Retinal pigment epithelial cell (primary cell): ENCODE measurements around the gene GALNT2.

Source experiments
- DNase-seq: peaks from one replicate; pipeline ENCODE4 v3.0.0-alpha.2; 2010; ENCODE audit warnings: low read depth
- H3K4me3 ChIP-seq: 2 replicates; pipeline ENCODE4 v1.5.1; 2011; ENCODE audit warnings: mild to moderate bottlenecking, low read length, control low read depth, moderate library complexity
- TF ChIP-seq, protein P1 (sequence below): conservative IDR thresholded peaks from 2 replicates; pipeline ENCODE4 v1.5.1; 2011; ENCODE audit warnings: low read depth, low read length, control low read depth, inconsistent platforms

Gene GALNT2

DNA sequence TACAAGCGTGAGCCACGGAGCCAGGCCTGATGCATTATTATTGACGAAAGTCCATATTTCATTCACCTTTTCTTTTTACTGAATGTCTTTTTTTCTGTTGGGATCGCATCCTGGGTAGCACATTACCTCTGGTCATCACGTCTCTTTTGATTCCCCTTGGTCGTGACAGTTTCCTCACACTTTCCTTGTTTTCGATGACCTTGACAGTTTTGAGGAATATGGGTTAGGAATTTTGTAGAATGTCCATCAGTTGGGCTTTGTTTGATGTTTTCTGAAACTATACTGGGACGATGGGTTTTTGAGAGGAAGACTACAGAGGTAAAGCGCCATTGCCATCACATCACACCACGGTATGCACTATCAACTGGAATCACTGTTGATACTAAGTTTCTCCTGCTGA lies 26.6 kb upstream of the GALNT2 start:
- TF ChIP-seq, protein P1, sequence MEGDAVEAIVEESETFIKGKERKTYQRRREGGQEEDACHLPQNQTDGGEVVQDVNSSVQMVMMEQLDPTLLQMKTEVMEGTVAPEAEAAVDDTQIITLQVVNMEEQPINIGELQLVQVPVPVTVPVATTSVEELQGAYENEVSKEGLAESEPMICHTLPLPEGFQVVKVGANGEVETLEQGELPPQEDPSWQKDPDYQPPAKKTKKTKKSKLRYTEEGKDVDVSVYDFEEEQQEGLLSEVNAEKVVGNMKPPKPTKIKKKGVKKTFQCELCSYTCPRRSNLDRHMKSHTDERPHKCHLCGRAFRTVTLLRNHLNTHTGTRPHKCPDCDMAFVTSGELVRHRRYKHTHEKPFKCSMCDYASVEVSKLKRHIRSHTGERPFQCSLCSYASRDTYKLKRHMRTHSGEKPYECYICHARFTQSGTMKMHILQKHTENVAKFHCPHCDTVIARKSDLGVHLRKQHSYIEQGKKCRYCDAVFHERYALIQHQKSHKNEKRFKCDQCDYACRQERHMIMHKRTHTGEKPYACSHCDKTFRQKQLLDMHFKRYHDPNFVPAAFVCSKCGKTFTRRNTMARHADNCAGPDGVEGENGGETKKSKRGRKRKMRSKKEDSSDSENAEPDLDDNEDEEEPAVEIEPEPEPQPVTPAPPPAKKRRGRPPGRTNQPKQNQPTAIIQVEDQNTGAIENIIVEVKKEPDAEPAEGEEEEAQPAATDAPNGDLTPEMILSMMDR: no peak
- no peak for DNase-seq
- no peak overlapping the region for H3K4me3 ChIP-seq

DNA sequence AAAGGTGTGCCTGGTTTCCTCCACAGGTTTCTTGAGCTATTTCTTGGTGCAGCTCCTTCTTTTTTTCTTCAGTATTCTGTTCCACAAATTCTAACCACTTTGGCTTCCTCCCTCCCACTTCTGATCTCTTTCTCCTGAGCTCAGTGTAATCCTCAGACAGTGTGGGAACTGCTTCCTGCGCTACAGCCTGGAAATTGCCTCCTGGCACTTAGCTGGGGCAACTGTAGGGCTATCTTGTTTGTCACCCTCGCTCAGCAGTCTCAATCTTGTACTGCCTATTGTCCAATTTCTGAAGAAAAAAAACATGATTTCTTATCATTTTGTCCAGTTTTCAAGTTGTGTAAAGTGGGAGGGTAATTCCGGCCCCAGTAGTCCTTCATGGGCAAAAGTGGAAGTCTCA lies 24.0 kb upstream of the GALNT2 start:
- DNase-seq: no peak
- no peak overlapping the region for H3K4me3 ChIP-seq
- TF ChIP-seq, protein P1: no peak

DNA sequence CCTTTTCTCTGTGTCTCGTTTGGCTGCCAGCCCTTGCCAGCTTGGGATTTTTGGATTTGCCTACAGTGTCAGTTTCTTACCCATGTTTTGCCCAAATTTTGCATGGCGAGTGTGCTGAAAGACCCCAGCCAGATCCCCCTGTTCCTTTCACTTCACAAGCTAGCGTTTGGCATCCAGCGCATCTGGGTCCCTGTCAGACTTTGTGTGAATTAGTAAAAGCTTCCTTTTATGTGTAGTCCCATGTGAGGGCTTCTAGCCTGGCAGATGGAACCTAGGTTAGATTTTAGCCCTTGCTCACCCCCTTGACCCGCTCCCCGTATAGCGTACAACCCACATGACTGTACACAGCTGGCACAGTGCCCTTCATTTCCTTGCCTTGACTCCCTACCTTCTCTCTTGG lies 22.3 kb upstream of the GALNT2 start:
- H3K4me3 ChIP-seq: no peak overlapping the region
- TF ChIP-seq, protein P1: no peak
- no peak for DNase-seq

DNA sequence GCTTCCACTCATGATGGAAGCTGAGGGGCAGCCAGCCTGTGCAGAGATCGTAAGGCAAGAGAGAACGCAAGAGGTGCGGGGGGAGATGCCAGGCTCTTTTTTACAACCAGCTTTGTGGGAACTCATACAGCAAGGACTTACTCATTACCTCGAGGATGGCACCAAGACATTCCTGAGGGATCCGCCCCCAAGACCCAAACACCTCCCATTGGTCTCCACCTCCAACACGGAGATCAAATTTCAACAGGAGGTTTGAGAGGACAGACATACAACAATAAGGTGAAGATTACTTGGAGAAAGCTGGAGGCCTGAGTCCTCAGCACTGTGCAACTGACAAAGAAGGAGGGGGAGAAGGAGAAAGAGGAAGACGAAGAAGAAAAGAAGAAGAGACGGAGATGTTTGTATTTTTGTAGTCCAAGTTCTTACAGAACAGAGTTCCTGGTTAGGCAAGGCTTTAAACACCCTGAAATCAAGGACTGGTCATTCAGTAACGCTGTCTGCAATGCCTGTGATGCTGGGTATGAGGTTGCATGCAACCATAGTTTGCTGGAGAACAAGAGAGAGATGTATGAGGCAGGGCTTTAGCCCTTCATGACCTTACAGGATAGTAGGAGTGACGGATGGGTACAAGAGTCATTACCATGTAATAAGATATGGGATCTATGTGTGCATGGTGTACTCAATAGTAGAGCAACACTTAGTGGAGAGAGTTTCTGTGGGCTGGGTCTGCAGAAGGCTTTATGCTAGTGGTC lies 19.7 kb upstream of the GALNT2 start:
- no peak for DNase-seq
- TF ChIP-seq, protein P1: no peak
- no peak overlapping the region for H3K4me3 ChIP-seq

DNA sequence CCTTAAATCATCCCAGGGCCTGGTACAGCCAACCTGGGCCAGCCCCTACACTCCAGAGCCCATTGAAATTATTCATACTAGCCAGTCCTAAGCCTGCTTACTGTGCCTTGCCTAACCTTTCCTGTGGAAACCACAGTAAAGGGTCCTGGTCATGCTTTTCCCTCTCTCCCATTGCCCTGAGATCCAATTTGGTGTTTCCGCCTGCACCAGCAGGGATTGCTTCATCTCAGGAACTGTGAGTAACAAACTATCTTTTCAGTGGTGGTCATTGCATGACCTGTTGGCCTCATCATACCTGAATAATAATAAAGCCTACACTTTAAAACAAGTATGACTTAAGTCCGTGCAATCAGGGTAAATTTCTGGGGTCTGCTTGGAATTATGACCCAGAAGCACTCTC lies 18.7 kb upstream of the GALNT2 start:
- H3K4me3 ChIP-seq: no peak overlapping the region
- TF ChIP-seq, protein P1: no peak
- DNase-seq: no peak

DNA sequence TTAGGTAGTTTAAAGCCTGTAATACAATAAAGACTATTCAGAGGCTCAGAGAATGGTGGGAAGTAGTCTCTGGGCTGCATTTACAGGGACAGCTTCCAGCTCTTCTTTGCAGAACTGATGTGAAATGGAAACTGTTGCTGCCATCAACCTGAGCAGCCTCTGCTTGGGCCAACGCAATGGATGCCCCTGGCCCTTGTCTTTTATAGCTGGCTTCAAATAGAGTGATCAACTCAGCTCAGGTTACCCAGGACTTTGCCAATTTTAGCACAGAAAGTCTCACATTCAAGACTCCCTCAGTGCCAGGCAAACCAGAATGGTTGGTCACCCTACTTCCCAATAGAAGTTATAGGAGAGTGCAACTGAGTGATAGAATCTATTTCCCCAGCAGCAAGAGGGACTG lies 18.1 kb upstream of the GALNT2 start:
- DNase-seq: no peak
- no peak overlapping the region for H3K4me3 ChIP-seq
- TF ChIP-seq, protein P1: no peak

DNA sequence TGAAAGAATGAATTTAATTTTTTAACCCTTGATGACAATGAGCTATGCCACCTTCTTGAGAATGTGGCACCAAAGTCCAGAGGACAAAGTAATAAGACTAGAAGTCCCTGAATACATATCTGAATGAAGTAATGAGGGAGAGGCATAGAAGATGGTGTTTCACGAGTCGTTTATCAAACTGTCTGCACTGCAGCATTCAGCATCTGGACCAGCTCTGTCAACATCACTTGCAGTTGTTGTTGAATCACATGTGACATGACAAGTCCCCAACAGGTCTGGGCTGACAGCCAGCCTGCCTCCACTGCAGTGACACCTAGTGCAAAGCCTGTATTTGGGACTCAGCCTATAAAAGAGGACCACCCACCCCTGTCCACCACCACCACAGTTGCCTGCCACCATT lies 17.3 kb upstream of the GALNT2 start:
- TF ChIP-seq, protein P1: no peak
- H3K4me3 ChIP-seq: no peak overlapping the region
- no peak for DNase-seq
